ENCODE data around the gene BPHL.
A peak's percentile ranks its signal among the peaks of the same experiment; 100 is the strongest.

The BPHL gene

DNA sequence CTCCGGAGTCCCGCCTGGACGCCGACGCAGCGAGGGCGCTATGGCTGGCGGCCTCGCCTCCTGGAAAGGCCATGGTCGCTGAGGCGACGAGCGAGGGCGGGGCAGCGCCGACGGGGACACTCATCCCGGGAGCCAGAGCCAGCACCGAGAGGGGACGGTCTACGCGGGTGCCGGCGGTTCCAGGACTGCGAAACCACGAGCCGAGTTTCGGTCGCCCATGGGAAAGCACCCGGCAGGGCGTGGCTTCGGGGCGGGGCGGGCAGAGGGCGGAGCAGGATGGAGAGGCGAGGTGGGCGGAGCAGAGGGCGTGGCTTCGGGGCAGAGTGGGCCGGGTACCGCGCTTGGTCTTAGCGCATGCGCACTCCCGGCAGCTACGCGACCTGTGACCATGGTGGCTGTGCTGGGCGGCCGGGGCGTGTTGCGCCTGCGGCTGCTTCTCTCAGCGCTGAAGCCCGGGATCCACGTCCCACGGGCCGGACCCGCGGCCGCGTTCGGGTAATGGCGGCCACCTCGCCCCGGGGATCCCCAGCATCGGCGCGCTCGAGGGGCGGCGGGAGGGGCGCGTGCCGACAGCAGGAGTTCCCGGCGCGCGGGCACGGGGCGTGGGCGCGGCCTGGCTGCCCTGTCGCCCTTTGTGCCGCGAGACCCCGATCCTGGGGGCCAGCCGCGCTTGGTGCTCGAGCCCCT is at the start of gene BPHL:
BPHL (plus strand) TSS at position 359 of the 687 bp plus-strand sequence; CDS start at position 389, 30 bp downstream.
- no peak for TF ChIP-seq GATA3 (IDR thresholded peaks at IDR 0.05; ENCODE audit: low read depth, low read length)

DNA sequence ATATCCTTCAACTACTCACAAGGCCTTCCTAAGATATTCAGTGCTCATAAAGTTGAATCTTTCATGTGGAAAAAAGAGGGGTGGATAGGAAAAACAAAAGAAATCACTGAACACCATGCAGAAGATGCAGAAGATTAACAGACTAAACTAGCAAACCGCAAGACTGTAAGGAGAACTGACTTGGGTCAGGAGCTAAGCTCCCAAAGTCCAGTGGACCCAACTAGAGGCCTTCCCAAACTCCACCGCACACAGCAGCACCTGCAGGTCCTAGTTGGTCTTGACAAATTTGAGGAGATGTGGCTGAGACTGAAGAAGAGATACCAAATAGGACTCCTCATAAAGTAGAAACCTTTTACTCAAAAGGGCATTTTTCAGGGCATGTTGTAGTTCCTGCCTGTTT is 46.9 kb upstream of the BPHL start:
- TF ChIP-seq GATA2 (IDR thresholded peaks at IDR 0.05; ENCODE audit: low read depth, low read length) (no peak), GATA3 (IDR thresholded peaks at IDR 0.05; ENCODE audit: low read depth, low read length) (no peak)

GRCh38 chr6:3072798-3073197 is 45.7 kb upstream of the BPHL start:
- TF ChIP-seq GATA2 (IDR thresholded peaks at IDR 0.05; ENCODE audit: low read depth, low read length) (no peak), GATA3 (IDR thresholded peaks at IDR 0.05; ENCODE audit: low read depth, low read length) (no peak)

GRCh38 chr6:3073382-3073781 is 45.1 kb upstream of the BPHL start:
- no peak for TF ChIP-seq GATA2 (IDR thresholded peaks at IDR 0.05; ENCODE audit: low read depth, low read length)
- TF ChIP-seq GATA3 (IDR thresholded peaks at IDR 0.05; ENCODE audit: low read depth, low read length) = no peak

DNA sequence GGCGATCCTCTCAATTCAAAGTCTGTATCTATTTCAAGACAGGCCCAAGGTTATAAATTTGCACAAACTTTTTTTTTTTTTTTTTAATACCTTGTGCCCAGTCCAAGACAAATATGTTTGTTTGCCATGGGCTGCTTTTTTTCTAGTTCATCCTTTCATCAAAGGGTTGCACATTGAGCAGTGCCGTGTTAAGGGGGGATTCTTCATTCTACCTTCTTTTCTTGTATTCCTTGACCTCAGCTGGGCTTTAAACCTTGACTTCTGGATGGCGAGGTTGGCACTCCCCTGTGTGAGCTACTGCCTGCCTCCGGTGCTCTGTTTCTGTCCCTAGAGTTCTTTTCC is 42.8 kb upstream of the BPHL start:
- TF ChIP-seq GATA2 (IDR thresholded peaks at IDR 0.05; ENCODE audit: low read depth, low read length) = no peak
- TF ChIP-seq GATA3 (IDR thresholded peaks at IDR 0.05; ENCODE audit: low read depth, low read length) = no peak

DNA sequence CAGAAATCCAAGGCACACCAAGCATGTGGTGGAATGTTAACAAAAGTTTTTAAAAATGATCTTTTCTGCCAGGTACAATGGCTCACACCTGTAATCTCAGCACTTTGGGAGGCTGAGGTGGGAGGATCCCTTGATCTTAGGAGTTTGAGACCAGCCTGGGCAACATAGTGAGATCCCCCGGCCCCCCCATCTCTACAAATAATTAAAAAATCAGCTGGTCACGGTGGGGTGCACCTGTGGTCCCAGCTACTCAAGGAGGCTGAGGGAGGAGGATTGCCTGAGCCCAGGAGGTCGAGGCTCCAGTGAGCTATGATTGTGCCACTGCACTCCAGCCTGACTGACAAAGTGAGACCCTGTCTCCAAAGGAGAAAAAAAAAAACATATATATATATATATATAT is 42.2 kb upstream of the BPHL start:
- TF ChIP-seq GATA3 (IDR thresholded peaks at IDR 0.05; ENCODE audit: low read depth, low read length) (no peak), GATA2 (IDR thresholded peaks at IDR 0.05; ENCODE audit: low read depth, low read length) (no peak)

- TF ChIP-seq GATA3 (IDR thresholded peaks at IDR 0.05; ENCODE audit: low read depth, low read length) = no peak
- TF ChIP-seq GATA2 (IDR thresholded peaks at IDR 0.05; ENCODE audit: low read depth, low read length) = no peak
These were observed 41.1 kb upstream of the BPHL start for GRCh38 chr6:3077430-3077829.

DNA sequence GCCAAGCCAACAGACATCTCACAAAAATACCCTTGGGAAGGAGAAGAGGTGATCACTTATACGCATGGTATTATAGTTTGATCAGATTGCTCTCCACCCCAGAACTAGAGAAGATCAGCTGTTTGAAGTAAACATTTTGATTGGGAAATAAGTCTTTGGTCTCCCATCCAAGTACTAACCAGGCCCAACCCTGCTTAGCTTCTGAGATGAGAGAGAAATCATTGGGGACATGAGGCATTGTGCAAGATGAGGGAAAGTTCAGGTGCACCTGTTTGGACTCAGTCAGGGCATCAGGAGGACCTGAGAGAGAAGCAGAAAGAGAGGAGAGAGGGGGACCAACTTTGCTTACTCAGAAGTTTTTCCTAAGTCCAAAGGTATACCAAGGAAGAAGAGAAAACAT is 38.8 kb upstream of the BPHL start:
- TF ChIP-seq GATA3 (IDR thresholded peaks at IDR 0.05; ENCODE audit: low read depth, low read length) = no peak
- TF ChIP-seq GATA2 (IDR thresholded peaks at IDR 0.05; ENCODE audit: low read depth, low read length) = no peak

GRCh38 chr6:3081960-3082359 is 36.6 kb upstream of the BPHL start:
- TF ChIP-seq GATA3 (IDR thresholded peaks at IDR 0.05; ENCODE audit: low read depth, low read length) = no peak

DNA sequence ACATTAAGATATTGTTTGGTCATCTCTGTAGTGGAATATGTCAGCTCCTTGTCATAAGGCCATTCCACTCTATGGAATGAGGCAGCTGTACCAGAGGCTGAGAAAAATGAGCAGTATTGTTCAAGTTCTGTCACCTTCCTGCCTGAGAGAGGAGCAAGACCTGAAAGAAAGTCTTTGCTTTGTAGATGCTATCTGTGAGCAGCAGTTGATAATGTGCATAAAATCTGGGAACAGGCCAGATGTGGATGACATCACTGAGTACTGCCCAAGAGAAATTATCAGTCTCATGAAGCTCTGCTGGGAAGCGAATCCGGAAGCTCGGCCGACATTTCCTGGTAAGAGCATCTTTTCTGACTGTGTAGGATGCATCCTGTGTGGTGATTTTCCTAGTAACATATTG is 33.4 kb upstream of the BPHL start:
- TF ChIP-seq GATA3 (IDR thresholded peaks at IDR 0.05; ENCODE audit: low read depth, low read length) (peak; percentile 72), GATA2 (IDR thresholded peaks at IDR 0.05; ENCODE audit: low read depth, low read length) (peak; percentile 80)

GRCh38 chr6:3086282-3086946 is 32.1 kb upstream of the BPHL start:
- TF ChIP-seq GATA3 (IDR thresholded peaks at IDR 0.05; ENCODE audit: low read depth, low read length) (no peak), GATA2 (IDR thresholded peaks at IDR 0.05; ENCODE audit: low read depth, low read length) (no peak)

DNA sequence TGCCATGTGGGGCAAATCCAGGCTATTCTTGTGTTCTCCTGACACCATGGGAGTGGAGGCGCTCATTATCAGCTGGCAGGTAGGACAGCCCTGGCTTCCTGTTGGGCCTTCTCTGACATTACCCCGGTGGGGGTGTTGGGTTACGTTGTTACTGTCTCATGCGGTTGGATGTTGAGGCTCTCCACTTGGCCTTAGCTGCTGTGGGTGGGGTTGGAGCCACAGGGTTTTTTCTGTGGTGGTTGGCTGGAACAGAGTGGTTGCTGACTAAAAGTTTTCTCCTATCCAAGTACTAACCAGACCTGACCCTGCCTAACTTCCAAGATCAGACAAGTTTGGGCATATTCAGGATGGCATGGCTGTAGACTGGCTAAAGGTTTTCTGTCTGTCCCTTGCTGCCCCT is 30.1 kb upstream of the BPHL start:
- TF ChIP-seq GATA3 (IDR thresholded peaks at IDR 0.05; ENCODE audit: low read depth, low read length) (no peak), GATA2 (IDR thresholded peaks at IDR 0.05; ENCODE audit: low read depth, low read length) (no peak)

GRCh38 chr6:3088968-3089367 is 29.5 kb upstream of the BPHL start:
- TF ChIP-seq GATA3 (IDR thresholded peaks at IDR 0.05; ENCODE audit: low read depth, low read length) (no peak), GATA2 (IDR thresholded peaks at IDR 0.05; ENCODE audit: low read depth, low read length) (no peak)

- no peak for TF ChIP-seq GATA3 (IDR thresholded peaks at IDR 0.05; ENCODE audit: low read depth, low read length)
- TF ChIP-seq GATA2 (IDR thresholded peaks at IDR 0.05; ENCODE audit: low read depth, low read length) = no peak
These were observed 28.5 kb upstream of the BPHL start for GRCh38 chr6:3090013-3090412.

GRCh38 chr6:3094815-3095214 is 23.7 kb upstream of the BPHL start:
- no peak for TF ChIP-seq GATA3 (IDR thresholded peaks at IDR 0.05; ENCODE audit: low read depth, low read length)
- no peak for TF ChIP-seq GATA2 (IDR thresholded peaks at IDR 0.05; ENCODE audit: low read depth, low read length)
